IPS DF 19.7 (cell line): Measurements from ENCODE around the gene PARD3.
"Not testable (repeated sequence)": the region's sequence is repeated elsewhere in the genome, so short reads cannot be mapped to it uniquely, and the experiment has no call there.

Source experiments
- DNase-seq: peaks from one replicate; pipeline ENCODE4 v3.0.0-alpha.2; 2013; ENCODE audit warnings: low read depth, low spot score

PARD3 gene

GRCh38 chr10:34650156-34650555, 164.9 kb downstream of the PARD3 start:
- DNase-seq, result no peak

- no peak for DNase-seq
These were observed 165.7 kb downstream of the PARD3 start for GRCh38 chr10:34649385-34649784.

- no peak for DNase-seq
These were observed 166.2 kb downstream of the PARD3 start for GRCh38 chr10:34648919-34649318.

- DNase-seq, result no peak
These were observed 166.9 kb downstream of the PARD3 start for GRCh38 chr10:34647875-34648865.

- no peak for DNase-seq
These were observed 167.9 kb downstream of the PARD3 start for GRCh38 chr10:34647160-34647559.

GRCh38 chr10:34646331-34646730, 168.8 kb downstream of the PARD3 start:
- DNase-seq, result no peak

- DNase-seq, result not testable (repeated sequence)
These were observed 170.3 kb downstream of the PARD3 start for GRCh38 chr10:34644815-34645214.

- DNase-seq, result no peak
These were observed 170.9 kb downstream of the PARD3 start for GRCh38 chr10:34644224-34644623.

GRCh38 chr10:34643620-34644019, 171.5 kb downstream of the PARD3 start:
- DNase-seq, result no peak

GRCh38 chr10:34641913-34642558, 173.1 kb downstream of the PARD3 start:
- no peak for DNase-seq

GRCh38 chr10:34641147-34641912, 173.8 kb downstream of the PARD3 start:
- no peak for DNase-seq

GRCh38 chr10:34638406-34639054, 176.6 kb downstream of the PARD3 start:
- peak; percentile 38 for DNase-seq

- DNase-seq, result no peak
These were observed 177.6 kb downstream of the PARD3 start for GRCh38 chr10:34637418-34637911.

- DNase-seq, result no peak
These were observed 180.0 kb downstream of the PARD3 start for GRCh38 chr10:34635111-34635510.

- no peak for DNase-seq
These were observed 181.7 kb downstream of the PARD3 start for GRCh38 chr10:34633374-34633773.

GRCh38 chr10:34629084-34629483, 186.0 kb downstream of the PARD3 start:
- no peak for DNase-seq

- DNase-seq, result no peak
These were observed 186.8 kb downstream of the PARD3 start for GRCh38 chr10:34628174-34628796.

GRCh38 chr10:34627741-34628140, 187.4 kb downstream of the PARD3 start:
- no peak for DNase-seq

GRCh38 chr10:34627331-34627730, 187.8 kb downstream of the PARD3 start:
- DNase-seq, result no peak

- DNase-seq, result no peak
These were observed 188.8 kb downstream of the PARD3 start for GRCh38 chr10:34626158-34626880.
